ENCODE measurements around the gene M6PR. TPM values are rescaled to one million over a fixed set of nuclear protein-coding genes. Genes with fewer than 3 reads are reported as not detected.

M6PR gene
- total and polyA plus RNA-seq, 10 of the 15 experiments (the other 5 are each of a cell fraction or from before 2014, with no cell fraction given): 65.4 to 209 (median 139) TPM

- ATAC-seq (no peak), FAIRE-seq (no peak), DNase-seq (ENCODE audit: low read depth, low spot score) (no peak)
- 86% methylated on average over 6 of the region's 10 CpGs for WGBS (ENCODE audit: insufficient coverage, insufficient replicate concordance, low lambda C conversion rate, missing lambda C conversion rate)
- POLR2A ChIA-PET: no interaction called here
- in situ Hi-C loops (cut with MboI) (no loop called here), intact Hi-C loops (cut with micrococcal nuclease; ENCODE audit: unreplicated experiment) (no loop called here)
- Histone ChIP-seq H3K9me3 (replicated peaks; ENCODE audit: control insufficient read depth, insufficient read depth, low read length) (no peaks in the 10 kb centered on the region; the same call in 2 of the 3 replicates), H2AFZ (ENCODE audit: control insufficient read depth, low read depth, low read length) (no peak overlapping the region), H3K27ac (ENCODE audit: control insufficient read depth, insufficient read depth) (no peak overlapping the region), H3K9ac (ENCODE audit: control insufficient read depth, insufficient read depth, low read length) (no peak overlapping the region), H3K79me2 (ENCODE audit: control insufficient read depth, insufficient read depth, low read length) (no peaks in the 10 kb centered on the region), H3K4me2 (ENCODE audit: control insufficient read depth, insufficient read depth) (no peak overlapping the region), H3K36me3 (ENCODE audit: control insufficient read depth in 2 of 2, insufficient read depth in 2 of 2, low read length in 1 of 2) (no peaks in the 10 kb centered on the region), H3K4me1 (ENCODE audit: control insufficient read depth, insufficient read depth, low read length) (no peaks in the 10 kb centered on the region), H4K20me1 (ENCODE audit: control insufficient read depth, insufficient read depth) (no peaks in the 10 kb centered on the region), H3K4me3 (no peak overlapping the region), H3K27me3 (replicated peaks in 1 of 2; ENCODE audit: control insufficient read depth in 2 of 2, insufficient read depth in 2 of 2, low read length in 1 of 2) (no peaks in the 10 kb centered on the region)
- RAD21 ChIA-PET (ENCODE audit: unreplicated experiment): no interaction called here
- CTCF ChIA-PET: interaction anchor here (1.0 kb wide), 1 partner anchor 143 kb away, joined by 3 read pairs; no protein-coding TSS in a partner anchor
- no peak for TF ChIP-seq NR2C1 (IDR thresholded peaks at IDR 0.05)
- TF ChIP-seq FOXM1 (IDR thresholded peaks at IDR 0.05; ENCODE audit: low read depth, low read length): no peak
- no peak for TF ChIP-seq NFIC (IDR thresholded peaks at IDR 0.05; ENCODE audit: low read depth, low read length)
- TF ChIP-seq YY1 (IDR thresholded peaks at IDR 0.05; ENCODE audit: low read depth, low read length): no peak
- no peak for TF ChIP-seq NBN (IDR thresholded peaks at IDR 0.05)
- BruUV-seq (replicated peaks): no TSS peak
- SMC1A ChIA-PET (ENCODE audit: uncharacterized antibody, unreplicated experiment): no interaction called here
Measured at GRCh38 chr12:8905546-8905945, 43.9 kb downstream of the M6PR start.

GRCh38 chr12:8904665-8905064, 44.8 kb downstream of the M6PR start:
- intact Hi-C loops (cut with micrococcal nuclease; ENCODE audit: unreplicated experiment): no loop called here
- Histone ChIP-seq H3K9me3 (replicated peaks; ENCODE audit: control insufficient read depth, insufficient read depth, low read length) (no peaks in the 10 kb centered on the region; the same call in 2 of the 3 replicates), H4K20me1 (ENCODE audit: control insufficient read depth, insufficient read depth) (no peaks in the 10 kb centered on the region), H3K27me3 (replicated peaks in 1 of 2; ENCODE audit: control insufficient read depth in 2 of 2, insufficient read depth in 2 of 2, low read length in 1 of 2) (no peaks in the 10 kb centered on the region), H3K4me2 (ENCODE audit: control insufficient read depth, insufficient read depth) (no peak overlapping the region), H3K79me2 (ENCODE audit: control insufficient read depth, insufficient read depth, low read length) (no peaks in the 10 kb centered on the region), H3K9ac (ENCODE audit: control insufficient read depth, insufficient read depth, low read length) (no peak overlapping the region), H3K27ac (ENCODE audit: control insufficient read depth, insufficient read depth) (no peak overlapping the region), H2AFZ (ENCODE audit: control insufficient read depth, low read depth, low read length) (no peak overlapping the region), H3K36me3 (ENCODE audit: control insufficient read depth in 2 of 2, insufficient read depth in 2 of 2, low read length in 1 of 2) (no peaks in the 10 kb centered on the region), H3K4me3 (no peak overlapping the region), H3K4me1 (ENCODE audit: control insufficient read depth, insufficient read depth, low read length) (no peaks in the 10 kb centered on the region)
- no peak for ATAC-seq
- ChIA-PET RAD21 (ENCODE audit: unreplicated experiment) (no interaction called here), POLR2A (no interaction called here), SMC1A (ENCODE audit: uncharacterized antibody, unreplicated experiment) (interaction anchor here (0.9 kb wide), 1 partner anchor 145 kb away, joined by 3 read pairs; no protein-coding TSS in a partner anchor), CTCF (interaction anchor here (0.8 to 1.6 kb wide), 2 partner anchors 8 to 14 kb away, joined by 4 to 8 read pairs; no protein-coding TSS in a partner anchor)
- DNase-seq (ENCODE audit: low read depth, low spot score): no peak
- no TSS peak for BruUV-seq (replicated peaks)
- TF ChIP-seq MEF2B (IDR thresholded peaks at IDR 0.05; ENCODE audit: partially characterized antibody, poor library complexity, severe bottlenecking): no peak
- TF ChIP-seq STAT1 (conservative IDR thresholded peaks at IDR 0.05): no peak
- no peak for TF ChIP-seq HDAC2 (IDR thresholded peaks at IDR 0.05)
- TF ChIP-seq MYC (IDR thresholded peaks at IDR 0.05; ENCODE audit: insufficient read depth, insufficient read length, insufficient replicate concordance, low read length, severe bottlenecking): no peak
- no peak for TF ChIP-seq ASH2L (IDR thresholded peaks at IDR 0.05; ENCODE audit: borderline replicate concordance, low read depth)
- TF ChIP-seq TCF3 (IDR thresholded peaks at IDR 0.05; ENCODE audit: borderline replicate concordance, insufficient read depth, low read depth, low read length): no peak
- TF ChIP-seq ATF7 (IDR thresholded peaks at IDR 0.05; ENCODE audit: low read depth): no peak
- no peak for TF ChIP-seq SMARCA5 (IDR thresholded peaks at IDR 0.05)
- TF ChIP-seq BCL3 (IDR thresholded peaks at IDR 0.05; ENCODE audit: borderline replicate concordance, insufficient read depth, low read depth, low read length, poor library complexity, severe bottlenecking): no peak
- TF ChIP-seq ZZZ3 (IDR thresholded peaks at IDR 0.05; ENCODE audit: control insufficient read depth, insufficient read length, low read depth): no peak
- no peak for TF ChIP-seq TCF12 (IDR thresholded peaks at IDR 0.05; ENCODE audit: low read depth, low read length)
- TF ChIP-seq NFIC (IDR thresholded peaks at IDR 0.05; ENCODE audit: low read depth, low read length): no peak
- no peak for TF ChIP-seq RCOR1 (conservative IDR thresholded peaks at IDR 0.05; ENCODE audit: low read depth, low read length)
- no peak for TF ChIP-seq BMI1 (IDR thresholded peaks at IDR 0.05; ENCODE audit: borderline replicate concordance)
- TF ChIP-seq ZSCAN29 (IDR thresholded peaks at IDR 0.05): no peak
- in situ Hi-C loops (cut with MboI): no loop called here
- FAIRE-seq: no peak

All from GM12878 (cell line).